ENCODE measurements around the gene SMCO4.

- TF ChIP-seq POLR2A (IDR thresholded peaks at IDR 0.05) (no peak), CTCF (IDR thresholded peaks at IDR 0.05 in 4 of 5, conservative IDR thresholded peaks at IDR 0.05 in 1 of 5) (no peak)
Measured at GRCh38 chr11:93492464-93493251, 50.5 kb downstream of the SMCO4 start.
